Stimulated activated CD8-positive, alpha-beta memory T cell treated with anti-CD3 and anti-CD28 coated beads, Interleukin-2, amount 100 ng/mL, for 1 hour (primary cell): ENCODE data around the gene BEGAIN.

ENCODE experiments used
- DNase-seq, 2 donors: peaks; one replicate each; pipeline ENCODE4 v3.0.0-alpha.2; 2020; ENCODE audit warnings: low read depth in 2 of 2

Gene BEGAIN

DNA sequence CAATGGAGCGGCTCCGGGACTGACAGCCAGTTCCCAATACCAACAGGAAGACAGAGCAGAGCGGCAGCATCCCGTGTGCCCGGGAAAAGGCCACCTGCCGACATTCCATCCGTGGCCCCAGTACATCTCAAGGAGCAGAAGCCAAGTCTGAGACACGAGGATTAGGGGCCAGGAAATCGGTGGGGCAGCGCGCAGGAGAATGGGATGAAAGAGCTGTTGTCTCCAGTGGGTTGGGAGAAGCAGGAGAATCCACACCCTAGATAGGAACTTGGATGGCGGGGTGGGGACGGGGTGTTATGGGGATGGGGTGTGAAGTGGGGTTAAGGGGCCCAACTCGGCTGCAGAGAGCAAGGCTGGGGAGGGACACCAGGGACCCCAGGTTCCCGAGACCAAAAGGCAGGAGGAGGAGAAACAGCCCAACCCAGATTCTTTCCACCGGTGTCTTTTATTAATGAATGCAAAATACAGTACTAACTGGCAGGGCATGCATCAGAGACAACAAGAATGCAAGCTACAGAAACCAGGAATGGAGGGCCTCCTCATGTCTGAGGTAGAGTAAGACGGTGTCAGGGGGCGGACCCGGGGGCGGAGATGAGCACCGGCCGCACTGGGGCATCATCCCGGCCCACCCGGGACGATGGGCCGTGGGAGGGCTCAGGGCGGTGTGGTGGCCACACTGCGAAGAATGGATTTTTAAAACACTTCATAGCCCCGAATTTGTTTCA, 50.3 kb downstream of the BEGAIN start:
- DNase-seq = no peak

DNA sequence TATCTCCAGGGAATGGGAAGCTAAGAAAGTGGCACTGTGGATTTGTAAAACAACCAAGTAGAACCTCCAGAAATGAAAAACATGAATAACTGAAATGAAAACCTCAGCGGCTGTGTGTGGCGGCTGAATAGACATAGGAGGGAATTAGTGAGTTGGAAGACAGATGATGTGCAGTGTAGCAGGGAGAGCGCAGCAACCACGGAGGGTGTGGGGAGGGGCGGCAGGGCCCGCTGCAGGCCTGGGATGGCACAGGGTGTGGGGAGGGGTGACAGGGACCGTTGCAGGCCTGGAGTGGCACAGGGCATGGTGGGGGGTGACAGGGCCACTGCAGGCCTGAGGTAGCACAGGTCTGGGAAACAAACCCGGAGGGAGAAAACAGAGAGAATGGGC, 51.1 kb downstream of the BEGAIN start:
- no peak for DNase-seq

DNA sequence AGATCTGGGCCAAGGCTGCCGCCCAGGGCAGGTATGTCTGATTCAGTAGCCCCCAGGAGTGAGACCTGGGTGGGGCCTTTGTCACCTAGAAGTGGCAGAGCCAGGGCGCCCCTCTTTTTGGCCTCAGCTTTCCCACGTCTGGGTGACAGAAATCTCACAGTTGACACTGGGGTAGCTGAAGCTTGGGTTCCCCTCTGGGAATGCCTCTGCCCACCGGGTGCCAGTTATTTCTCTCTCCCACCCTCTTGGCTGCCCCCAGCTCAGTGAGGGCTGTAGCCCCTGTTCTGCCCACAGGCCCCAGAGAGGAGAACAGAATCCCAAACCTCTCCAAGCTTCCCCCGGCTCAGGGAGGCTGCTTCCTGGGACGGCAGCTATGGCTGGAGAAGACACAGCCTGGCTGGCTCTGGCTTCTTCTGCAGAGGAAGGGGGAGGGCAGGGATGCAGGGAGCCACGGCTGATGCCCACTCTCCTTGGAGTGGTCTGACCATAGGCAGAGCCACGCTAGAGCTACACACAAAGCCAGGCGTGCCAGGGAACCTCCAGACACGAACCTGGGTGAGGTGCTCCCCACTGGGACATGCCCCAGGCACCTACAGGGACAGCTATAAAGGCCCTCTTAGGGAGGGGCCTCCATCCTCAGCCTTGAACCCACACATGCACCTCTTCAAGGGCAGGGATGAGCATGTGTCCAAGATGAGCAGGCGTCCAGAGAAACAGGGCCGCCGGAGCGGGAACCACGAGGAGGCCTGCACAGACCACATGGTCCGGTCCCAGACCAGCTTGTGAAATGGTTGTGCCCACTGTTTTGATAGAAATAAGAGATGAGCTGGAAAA, 51.7 kb downstream of the BEGAIN start:
- DNase-seq = no peak

DNA sequence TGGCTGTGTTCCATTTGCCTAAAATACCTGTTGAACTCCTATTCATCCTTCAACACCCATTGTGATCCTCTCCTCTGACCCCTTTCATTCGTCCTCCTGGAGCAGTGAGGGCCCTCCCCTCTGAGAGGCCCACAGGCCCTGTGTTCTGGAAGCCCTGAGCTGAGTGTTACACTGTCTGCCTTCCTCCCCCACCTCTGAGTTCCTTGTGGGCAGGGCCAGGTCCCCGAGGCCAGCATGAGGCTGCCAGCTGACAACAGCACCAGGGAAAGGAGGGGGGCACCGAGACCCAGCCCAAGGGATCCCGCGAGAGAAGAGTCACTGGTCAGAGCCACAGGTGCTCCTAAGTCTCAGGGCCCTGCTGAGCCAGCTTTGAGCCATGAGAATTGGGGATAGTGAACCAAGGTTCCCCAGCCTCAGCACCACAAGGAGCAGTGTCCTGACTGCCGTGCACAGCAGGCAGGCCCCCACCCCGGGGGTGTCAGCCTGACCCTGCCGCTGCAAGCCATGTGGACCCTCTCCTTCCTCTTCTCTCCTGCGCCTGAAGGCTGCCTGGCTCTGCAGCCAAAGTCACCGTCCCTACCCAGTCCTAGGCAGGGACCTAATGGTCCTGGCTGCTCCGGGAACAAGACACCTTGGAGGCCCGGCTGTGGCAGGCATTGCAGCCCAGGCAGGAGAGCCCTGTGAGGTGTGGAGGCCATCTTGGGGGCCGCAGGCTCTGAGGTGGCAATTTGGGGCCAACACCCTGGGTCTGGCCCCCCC, 52.5 kb downstream of the BEGAIN start:
- DNase-seq = no peak

DNA sequence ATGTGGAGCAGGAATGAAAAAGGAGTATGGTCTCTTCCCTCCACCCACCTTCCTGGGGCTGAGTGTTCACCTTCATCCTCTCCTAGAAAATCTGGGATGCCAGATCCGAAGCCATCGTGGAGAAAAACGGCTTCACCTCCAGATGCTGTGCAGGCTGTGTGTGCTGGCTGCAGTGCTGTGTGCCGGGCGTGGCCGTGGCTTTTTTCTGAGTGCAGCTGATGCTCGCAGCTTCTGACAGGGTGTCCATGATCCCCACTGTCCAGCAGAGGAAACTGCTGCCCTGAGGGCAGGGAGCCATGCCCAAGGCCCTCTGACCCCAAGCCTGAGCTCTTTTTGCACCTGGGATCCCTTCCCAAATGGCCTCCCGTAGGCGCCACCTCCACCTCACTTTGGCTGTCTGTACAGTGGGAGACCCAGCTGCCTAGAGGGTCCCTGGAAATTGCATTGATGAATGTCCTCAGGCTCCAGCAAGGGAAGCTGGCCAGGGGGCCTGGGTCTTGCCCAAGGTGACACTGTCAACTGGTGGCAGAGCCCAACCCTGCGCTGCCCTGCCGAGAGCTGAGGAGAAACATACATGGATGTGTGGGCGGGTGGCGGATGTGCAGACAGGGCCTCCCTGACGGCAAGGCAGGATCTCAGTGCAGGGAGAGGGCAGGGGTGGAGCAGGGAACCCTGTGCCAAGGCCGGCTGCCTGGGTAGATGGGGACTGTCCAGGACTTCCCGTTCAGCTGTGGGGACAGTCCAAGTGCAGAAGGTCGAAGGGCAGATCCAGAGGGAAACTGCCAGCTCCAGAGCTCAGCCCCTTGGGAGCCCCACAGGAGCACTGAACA, 53.3 kb downstream of the BEGAIN start:
- DNase-seq = no peak

DNA sequence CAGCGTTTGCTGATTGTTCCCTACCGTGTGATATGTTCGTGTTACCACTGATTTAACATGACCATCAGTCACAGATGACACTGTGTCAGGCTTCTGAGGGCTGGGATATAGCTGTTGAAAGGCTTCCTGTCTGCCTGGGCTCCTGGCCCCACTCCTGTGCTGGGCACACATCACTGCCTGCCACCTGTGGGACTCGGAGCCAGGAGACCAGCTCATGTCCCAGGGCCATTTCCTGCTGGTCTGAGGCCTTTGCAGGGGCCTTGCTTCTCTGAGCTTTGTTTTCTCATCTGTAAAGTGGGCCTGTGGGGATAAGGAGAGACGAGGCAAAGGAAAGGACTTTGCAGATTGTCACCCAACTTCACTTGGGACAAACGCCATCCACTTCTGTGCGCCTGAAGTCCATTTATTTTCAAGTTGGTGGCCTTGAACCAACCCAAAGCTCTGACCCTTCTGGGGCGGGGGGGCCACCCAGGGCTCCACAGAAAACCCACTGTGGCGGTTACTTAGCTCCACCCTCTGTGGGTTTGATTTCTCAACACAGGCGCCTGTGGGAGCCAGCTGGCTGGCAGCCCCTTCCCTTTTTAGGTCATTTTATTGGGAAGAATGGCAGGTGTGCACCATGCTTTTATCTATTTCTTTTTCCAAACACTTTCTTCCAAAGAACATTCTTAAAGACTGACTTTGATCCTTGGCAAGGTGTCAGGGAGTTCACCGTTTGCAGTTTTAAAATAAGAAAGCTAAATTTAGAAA, 54.1 kb downstream of the BEGAIN start:
- DNase-seq = no peak

DNA sequence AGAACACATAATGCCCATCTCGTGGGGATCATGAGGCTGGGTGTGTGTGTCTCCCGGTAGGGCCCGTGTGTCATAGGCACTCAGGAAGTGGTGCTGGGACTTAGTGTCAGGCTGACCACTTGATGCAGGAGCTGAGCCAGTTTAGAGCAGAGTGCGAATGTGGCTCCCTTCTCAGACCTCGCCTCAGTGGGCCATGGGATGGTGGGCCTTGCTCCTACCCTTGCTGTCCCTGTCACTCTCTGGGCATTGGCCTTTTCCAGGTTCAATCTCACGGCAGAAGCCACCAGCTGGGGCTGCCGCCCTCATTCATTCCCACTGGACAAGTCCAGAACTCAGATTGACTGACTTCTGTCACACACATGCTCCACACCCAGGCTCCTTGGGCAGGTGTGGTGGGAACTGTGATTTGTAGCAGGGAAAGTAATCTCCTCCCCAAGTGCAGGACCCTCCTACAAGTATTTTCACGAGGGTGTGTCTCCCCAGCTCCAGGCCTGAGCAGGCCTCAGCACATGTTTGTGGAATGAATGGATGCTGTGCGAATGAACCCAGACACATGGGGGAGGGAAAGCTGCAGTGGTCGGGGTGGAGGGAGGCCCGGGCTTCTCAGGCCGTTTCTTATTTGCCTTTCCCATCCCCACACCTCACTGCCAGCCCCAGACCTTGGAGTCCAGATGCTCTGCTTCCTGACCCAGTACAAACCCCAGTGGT, 54.9 kb downstream of the BEGAIN start:
- no peak for DNase-seq

DNA sequence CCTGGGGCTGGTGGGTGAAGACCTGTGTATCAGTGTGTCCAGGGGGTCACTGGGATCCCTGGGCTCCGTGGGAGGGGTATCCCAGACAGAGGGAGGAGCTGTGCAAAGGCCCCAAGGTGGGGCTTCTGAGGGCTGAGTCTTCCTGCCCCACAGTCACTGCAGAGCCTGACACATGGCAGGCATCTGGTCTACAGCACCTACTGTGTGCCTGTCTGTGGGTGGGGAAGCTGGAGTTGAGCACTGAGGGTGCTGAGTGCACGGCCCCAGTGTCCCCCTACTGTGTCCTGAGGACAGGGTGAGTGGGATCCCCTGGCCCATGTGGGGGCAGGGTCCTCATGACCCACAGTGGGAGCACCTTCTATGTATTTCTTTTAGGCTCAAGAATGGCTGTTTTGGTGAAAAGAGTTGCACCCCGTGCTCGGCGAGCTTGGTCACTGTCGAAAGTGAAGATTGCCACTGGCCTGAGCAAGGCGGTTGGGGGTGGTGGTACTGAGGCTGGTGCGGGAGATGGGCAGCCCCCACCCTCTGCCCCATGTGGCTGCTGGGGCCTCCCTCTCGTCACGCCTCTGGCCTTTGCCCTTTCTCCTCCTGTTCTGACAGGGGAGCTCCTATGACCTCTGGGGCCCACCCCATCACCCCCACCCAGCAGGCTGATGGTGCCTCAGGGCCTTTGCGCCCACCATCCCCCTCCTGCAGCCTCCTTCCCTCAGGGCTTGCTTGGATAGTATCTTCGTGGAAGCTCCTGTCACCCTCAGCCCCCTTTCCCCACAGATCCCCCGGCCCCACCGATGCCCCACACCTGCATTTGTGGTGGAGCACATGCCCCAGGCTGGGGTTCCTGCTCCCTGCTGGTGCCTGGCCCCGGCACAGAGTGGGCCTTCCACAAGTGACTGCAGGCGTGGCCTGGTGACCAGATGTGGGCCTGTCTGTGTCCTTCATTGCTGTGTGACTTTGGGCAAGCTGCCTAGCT, 55.8 kb downstream of the BEGAIN start:
- no peak for DNase-seq

DNA sequence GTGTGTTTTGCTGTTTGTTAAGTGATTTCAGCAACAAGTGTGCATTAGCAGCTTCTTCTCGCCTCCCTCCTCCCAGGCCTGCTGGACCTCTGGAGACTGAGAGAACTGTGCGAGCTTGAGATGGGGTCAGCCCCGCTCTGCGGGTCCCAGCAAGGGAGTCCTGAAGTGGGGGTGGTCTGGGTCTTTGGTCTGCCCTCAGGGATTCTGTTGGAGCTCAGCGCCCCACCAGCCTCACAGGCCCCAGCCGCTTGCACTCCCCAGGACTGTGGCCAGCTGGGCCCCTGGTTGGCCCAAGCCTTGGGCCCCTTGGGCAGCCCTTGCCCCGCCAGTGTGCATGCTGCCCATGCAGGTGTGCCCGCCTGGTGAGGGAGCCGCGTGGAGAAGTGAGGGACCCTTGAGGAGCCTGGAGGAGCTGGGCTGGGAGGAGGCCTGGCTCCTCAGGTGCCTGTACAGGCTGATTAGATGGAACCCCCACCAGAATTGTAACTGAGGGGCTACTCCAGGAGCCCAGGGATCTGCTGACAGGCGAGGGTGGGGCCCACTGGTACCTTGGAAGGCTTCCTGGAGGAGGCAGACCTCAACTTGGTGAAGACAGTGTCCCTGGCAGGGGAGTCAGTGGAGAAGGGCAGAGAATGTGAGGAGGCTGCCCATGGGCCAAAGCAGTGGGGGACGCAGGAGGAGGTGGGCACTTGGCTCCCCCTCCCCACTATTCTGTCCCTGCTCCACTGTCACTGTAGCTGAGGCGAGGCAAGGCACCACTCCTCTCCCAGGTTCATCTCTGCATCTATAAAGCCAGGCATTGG, 56.7 kb downstream of the BEGAIN start:
- no peak for DNase-seq

DNA sequence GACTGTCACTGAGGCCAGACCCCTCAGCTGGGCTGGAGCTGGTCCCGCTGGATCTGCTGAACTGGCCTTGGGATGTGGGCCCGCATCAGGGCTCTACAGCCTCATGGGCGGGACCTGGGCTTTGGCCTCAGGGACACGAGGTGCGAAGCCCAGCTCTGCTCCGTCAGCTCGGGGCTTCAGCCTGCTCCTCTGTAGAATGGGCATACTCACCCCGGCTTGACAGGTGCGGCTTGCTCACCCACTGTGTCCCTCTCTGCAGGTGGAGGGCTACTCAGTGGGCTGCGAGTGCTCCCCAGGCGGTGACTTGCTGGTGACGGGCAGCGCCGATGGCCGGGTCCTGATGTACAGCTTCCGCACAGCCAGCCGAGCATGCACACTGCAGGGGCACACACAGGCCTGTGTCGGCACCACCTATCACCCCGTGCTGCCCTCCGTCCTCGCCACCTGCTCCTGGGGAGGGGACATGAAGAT, 57.6 kb downstream of the BEGAIN start:
- no peak for DNase-seq

DNA sequence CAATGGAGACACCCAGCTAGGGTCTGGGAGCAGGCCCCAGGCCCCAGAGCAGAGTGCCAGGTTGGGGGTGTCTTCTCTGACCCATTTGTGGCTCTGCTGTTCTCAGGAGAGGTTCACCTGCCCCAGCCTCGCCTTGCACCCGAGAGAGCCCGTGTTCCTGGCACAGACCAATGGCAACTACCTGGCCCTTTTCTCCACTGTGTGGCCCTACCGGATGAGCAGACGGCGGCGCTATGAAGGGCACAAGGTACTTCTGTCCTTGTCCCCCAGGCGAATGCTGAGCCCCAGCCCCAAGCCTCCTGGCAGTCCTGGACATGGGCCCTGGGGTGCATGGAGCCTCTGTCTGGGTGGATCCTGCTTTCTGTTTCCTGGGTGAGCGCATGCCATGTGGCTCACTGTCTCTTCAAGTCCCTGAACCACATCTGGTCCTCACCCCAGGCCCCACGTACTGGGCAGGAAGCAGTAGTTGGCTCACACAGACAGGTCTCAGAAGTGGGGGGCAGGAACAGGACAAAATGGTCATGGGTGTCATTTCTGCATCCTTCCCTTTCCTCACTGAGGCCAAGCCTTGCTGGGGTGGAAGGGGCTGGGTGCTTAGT, 58.2 kb downstream of the BEGAIN start:
- DNase-seq = no peak

DNA sequence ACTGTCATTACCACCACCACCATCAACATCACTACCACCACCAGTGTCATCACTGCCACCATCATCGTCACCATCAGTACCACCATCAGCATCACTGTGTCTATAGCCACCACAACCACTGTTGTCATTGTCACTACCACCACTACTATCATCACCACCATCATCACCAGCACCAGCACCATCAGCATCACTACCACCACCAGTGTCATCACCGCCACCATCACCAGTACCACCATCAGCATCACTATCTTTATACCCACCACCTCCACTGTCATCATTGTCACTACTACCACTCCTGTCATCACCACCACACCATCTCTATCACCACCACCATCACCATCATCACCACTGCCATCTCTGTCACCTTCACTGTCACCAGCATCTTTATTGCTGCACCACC, 60.6 kb downstream of the BEGAIN start:
- DNase-seq = no peak

DNA sequence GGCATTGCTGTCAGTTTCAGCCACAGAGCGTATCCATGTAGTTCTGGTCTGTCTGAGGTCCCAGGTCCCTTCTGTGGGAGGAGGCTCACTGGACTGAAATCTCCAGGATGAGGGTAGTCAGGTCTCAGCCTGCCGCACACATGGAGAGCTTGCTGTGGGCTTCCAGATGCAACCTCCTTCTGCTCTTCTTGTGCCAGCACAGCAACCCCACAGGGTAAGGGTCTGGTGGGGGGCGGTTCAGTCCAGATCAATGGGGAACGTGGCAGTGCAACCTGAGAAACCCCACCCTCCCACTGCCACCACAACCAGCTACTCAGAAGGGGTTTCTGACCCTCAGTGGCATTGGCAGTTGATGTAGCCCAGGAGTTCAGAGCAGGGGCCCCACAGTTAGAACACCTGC, 61.2 kb downstream of the BEGAIN start:
- no peak for DNase-seq

DNA sequence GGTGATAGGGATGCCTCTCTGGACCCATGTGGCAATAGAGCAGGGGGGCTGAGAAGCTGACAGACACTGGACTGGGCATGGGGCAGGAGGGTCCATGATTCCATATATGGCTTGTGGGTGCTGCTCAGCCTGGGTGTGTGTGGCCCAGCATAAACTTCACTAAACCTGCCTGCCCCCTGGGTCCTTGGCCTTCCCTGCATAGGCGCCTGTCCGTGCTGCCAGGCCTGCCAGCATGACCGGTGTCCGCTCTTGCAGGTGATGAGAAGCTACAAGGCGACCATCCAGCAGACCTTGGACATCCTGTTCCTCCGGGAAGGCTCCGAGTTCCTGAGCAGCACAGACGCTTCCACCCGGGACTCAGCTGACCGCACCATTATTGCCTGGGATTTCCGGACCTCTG, 61.6 kb downstream of the BEGAIN start:
- DNase-seq = no peak

DNA sequence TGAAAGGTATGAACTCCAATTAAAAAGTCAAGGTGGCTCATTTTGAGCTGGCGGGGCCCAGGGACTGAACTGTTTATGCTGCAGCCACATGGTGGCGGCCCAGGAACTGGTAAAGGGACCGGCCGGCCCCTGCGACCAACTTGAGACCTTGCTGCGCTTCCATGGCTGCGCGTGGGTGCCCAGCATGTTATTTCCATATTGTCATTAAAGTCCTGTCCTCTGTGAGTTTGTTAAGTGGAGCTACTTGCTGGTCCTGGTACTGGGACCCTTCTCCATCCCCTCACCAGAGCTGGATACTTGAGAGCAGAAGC, 62.3 kb downstream of the BEGAIN start:
- DNase-seq = no peak

DNA sequence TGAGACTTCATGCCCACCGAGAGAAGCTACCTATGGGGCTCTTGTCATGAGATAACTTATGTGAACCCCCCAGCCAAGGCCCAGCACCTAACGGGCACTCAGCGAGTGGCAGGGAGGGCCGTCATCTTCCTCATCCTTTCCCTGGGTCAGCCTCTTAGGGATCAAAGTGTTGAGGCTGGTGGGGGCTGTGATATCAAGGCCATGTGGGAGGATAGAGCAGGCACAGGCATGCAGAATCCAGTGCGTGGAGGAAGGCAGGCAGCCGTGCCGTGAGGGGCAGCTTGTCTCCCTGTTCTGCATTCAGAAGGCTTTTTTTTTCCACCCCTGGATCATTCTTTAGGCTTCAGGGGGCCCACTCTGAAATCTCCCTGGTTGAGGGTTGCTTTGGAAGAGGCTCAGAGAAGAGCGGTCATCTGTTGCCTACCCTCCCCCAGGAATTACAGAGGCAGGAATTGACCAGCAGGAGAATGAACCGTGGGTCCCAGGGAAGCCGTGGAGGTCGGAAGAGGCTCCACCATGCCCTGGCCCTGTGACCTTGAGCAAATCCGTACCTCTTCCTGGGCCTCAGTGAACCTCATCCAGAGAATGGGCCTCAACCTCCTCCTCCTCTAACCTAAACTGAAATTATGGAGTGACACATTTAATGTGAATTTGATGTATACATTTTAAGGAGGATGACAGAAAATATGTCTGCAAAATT, 62.8 kb downstream of the BEGAIN start:
- no peak for DNase-seq

DNA sequence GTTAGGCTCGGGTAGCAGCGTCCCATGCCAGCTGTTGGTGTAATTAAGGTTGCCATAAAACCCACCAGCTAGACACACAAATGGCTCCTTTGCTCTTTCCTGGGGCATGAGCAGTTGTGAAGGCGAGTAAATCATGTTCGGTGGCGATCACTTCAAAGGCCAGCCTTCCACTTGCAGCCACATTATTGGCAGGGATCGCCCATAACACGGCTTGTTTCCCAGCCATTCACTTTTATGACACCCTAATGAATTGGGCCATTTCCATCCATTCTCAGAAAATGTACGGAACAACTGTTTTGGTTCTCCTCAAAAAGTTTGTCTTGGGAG, 63.4 kb downstream of the BEGAIN start:
- no peak for DNase-seq
